Activated T-helper 1 cell treated with Interleukin-2 at 50 U/mL for 16 hours (primary cell): ENCODE data around the gene RPS27A.
A peak's percentile ranks its signal among the peaks of the same experiment; 100 is the strongest.
"Not testable (repeated sequence)": the region's sequence is repeated elsewhere in the genome, so short reads cannot be mapped to it uniquely, and the experiment has no call there.

ENCODE experiments used
- DNase-seq: peaks from one replicate; pipeline ENCODE4 v3.0.0-alpha.2; 2020; ENCODE audit warnings: low read depth

The RPS27A gene

GRCh38 chr2:55232084-55232862, at the start of gene RPS27A, which contains the start of gene CLHC1:
Gene RPS27A, plus strand, starts transcription at chr2:55232688. Its CDS starts 137 bp downstream, at chr2:55232825.
Gene CLHC1, minus strand, starts transcription at chr2:55232293. Its CDS starts 9,882 bp downstream, at chr2:55222411.
- DNase-seq, result peak; percentile 85

- DNase-seq, result not testable (repeated sequence)
These were observed 45.7 kb upstream of the RPS27A start for GRCh38 chr2:55186837-55187236.

DNA sequence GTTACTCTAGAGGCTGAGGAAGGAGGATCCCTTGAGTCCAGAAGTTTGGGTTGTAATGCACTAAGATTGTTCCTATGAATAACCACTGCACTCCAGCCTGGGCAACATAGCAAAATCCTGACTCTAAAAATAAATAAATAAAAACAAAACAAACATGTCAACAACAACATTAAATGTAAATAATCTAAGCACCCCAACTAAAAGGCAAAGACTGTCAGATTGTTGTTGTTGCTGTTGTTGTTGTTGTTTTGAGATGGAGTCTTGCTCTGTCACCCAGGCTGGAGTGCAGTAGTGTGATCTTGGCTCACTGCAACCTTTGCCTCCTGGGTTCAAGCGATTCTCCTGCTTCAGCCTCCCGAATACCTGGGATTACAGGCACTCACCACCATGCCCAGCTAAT, 40.6 kb upstream of the RPS27A start:
- not testable (repeated sequence) for DNase-seq

DNA sequence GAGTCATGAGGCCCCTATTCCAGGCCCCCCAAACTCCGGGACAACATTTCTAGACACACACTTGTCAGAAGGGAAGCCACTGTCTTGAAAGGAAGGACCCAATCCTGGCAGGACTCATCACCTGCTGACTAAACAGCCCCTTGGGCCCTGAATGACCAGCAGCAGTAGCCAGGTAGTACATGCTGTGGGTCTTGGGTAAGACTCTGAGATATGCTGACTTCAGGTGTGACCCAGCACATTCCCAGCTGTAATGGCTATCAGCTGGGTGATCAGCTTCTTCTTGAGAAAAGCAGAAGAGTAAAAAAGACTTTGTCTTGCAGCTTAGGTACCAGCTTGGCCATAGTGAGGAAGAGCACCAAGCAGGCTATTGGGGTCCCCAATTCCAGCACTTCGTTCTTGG, 36.0 kb upstream of the RPS27A start:
- no peak for DNase-seq

DNA sequence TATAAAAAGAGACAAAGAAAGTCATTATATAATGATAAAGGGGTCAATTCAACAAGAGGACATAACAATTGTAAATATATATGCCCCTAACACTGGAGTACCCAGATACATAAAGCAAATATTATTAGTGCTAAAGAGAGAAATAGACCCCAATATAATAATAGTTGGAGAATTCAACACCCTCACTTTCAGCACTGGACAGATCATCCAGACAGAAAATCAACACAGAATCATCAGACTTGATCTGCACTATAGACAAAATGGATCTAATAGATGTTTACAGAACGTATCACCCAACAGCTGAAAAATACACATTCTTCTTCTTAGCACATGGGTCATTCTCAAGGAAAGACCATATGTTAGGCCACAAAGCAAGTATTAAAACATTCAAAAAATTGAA, 32.1 kb upstream of the RPS27A start:
- no peak for DNase-seq

- DNase-seq, result no peak
These were observed 28.0 kb upstream of the RPS27A start for GRCh38 chr2:55204536-55204935.

GRCh38 chr2:55204950-55205349, 27.5 kb upstream of the RPS27A start:
- no peak for DNase-seq

DNA sequence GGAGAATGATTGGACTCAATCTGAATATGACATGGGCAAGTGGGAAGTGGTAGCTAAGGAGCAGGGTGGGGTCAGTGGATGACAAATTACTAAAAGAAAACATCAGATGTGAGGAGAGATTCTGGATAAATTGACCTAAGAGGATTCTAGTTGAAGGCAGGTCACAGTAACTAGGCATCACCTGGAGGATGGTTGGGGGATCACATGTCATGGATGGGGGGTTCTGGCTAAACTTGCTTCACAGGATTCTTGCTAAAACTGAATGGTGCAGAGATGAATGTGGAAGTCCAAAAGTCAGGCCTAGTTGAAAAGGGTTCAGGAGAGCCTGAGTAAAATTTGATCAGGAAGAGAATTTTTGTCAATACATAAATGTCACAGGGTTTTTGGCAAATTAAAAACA, 18.7 kb upstream of the RPS27A start:
- no peak for DNase-seq

DNA sequence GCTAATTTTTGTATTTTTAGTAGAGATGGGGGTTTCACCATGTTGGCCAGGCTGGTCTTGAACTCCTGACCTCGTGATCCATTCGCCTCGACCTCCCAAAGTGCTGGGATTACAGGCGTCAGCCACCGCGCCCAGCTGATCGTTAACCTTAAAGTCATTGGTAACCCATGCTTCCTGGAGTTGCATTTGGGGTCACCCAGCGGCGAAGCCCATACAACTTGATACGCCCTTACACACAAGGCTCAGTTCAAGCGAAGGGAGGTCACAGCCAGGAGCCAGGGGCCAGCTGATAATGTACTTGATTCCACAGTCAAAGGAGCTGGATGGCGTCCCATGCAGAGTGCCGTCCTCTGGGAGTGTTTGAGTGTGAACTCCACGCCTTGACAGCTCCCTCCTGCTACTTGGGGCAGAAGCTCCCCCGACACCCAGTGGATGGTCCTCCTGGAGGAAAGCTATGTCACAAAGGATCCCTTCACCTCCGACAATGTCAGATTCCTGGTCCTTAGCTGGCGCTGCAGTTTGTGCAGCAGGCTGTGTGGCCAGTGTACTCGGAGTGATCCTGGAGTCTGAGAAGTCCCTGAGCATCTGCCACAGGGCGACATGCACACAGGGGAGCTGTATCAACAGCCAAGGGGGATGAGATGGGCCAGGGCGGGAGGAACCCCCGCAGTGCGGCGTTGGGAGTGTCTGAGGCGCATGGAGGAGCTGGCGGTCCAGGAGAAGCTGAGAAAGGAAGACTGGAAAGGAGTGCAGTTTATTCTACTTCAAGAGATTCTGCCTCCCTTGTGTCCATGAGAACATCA, 8.3 kb upstream of the RPS27A start:
- DNase-seq, result no peak

DNA sequence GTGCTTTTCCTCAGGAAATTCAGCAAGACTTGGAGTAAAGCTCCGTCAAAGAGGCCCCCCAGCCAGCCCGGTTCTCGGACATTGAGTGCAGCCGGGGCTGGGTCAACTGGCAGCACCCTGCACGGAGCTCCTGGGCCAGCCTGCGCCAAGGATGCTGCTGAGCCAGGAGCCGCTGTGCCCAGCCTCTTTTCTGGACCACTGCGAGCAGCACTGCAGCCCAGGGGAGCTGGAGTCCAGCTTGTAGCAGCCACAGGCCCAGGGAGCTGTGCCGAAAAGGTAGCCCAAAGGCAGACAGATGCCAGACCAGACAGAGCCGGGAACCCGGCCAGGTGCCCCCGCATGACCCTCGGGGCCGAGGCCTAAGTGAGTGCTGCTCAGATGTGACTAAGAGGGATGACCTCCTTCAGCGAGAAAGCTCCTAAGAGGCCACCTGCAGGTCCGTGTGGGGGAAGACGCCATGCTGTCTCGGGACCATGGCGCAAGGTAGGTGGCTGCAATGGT, 7.7 kb upstream of the RPS27A start:
- DNase-seq, result no peak

GRCh38 chr2:55225481-55226020, 6.9 kb upstream of the RPS27A start:
- no peak for DNase-seq

DNA sequence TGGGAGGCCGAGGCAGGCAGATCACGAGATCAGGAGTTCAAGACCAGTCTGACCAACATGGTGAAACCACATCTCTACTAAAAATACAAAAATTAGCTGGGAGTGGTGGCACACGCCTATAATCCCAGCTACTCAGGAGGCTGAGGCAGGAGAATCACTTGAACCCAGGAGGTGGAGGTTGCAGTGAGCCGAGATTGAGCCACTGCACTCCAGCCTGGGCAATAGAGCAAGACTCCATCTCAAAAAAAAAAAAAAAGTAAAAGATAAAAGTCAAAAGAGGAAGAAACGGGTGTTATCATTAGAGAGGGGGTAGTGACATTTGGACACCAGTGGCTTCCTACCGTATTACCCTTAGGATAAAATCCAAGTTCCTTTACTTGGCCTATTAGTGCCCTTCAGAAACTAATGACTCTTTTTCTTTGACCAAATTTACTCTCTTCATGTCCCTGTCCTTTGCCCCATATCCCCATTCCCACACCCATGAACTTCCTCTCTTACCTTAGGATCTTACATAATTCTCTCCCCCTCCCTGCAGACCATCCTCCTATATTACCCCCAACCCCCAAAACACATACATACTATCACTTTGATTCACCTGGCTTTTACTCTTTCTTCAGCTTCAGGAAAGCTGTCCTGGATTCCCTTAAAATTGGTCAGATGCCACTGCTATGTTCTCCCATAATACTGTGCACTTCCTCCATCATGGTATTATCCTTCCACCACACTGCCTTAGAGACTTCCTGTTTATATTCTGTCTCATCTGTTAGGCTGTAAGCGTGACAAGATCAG, 4.9 kb upstream of the RPS27A start:
- DNase-seq, result not testable (repeated sequence)

DNA sequence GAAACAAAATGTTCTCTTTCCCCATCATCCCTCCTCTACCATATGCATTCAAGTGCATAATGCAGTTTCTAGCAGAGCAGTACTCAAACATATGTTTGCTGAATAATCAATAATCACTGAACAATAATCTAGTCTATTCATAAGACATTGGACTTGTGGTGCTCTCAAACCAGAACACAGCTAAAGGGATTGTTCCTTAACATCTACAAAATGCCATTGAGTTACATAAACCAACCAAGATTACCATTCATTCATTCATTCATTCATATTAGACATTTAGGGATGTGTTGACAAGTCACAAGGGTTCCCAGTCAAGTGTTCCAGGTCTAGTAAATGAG, 4.3 kb upstream of the RPS27A start:
- no peak for DNase-seq

- DNase-seq, result no peak
These were observed 3.3 kb upstream of the RPS27A start for GRCh38 chr2:55229221-55229620.

DNA sequence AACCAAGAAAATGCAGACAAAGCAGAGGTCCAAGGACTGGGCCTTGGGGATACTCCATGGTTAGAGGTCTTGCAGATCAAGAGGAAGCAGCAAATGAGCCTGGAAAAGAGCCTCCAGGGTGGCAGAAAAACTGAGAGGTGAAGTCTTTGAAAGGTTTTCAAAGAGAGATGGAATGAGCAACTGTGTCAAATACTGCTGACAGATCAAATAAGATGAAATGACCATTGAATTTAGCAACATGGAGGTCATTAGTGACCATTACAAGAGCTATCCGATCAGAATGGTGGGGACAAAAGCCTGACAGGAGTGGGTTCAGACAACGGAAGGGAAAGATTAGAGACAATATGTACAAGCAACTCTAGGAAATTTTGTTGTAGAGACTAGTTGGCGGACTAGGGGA, 1.9 kb upstream of the RPS27A start:
- no peak for DNase-seq

- no peak for DNase-seq
These were observed 873 bp upstream of the RPS27A start for GRCh38 chr2:55231546-55232083.

- peak; percentile 45 for DNase-seq
These were observed 572 bp downstream of the RPS27A start for GRCh38 chr2:55232863-55233657.

- DNase-seq, result no peak
These were observed 1.1 kb downstream of the RPS27A start for GRCh38 chr2:55233658-55233940.

DNA sequence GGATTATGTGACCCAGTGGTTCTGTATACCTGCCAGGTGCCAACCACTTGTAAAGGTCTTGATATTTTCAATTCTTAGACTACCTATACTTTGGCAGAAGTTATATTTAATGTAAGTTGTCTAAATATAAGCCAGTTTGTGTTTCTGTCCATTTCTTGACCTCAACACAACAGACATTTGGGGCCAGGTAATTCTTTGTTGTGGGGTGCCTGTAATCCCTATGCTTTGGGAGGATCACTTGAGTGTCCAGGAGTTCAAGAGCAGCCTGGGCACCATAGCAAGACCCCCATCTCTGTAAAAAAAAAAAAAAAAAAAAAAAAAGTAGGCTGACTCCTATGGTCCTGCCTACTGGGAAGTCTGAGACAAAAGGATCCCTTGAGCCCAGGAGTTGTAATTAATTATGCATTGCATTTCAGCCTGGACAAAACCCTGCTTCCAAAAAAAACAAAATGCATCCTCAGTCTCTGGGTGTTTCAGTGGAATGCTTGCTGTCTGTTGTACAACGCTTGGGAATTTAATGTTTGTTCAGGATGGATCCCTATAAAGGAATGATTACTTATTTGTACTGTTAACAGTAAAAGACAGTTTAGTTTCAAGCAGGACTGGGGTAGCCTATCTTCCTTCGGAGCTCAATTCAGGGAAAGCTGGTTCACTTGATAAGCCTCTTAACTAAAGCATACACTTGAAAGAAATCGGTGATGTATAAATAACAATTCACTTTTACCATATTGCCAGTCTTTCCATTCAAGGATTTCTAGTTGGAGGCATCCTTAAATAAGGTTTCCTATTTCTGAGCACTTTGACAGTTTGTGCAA, 3.4 kb downstream of the RPS27A start:
- DNase-seq, result no peak

- DNase-seq, result no peak
These were observed 4.6 kb downstream of the RPS27A start for GRCh38 chr2:55236992-55237543.
